ENCODE results near the gene PITPNM1. TPM values are rescaled to one million over a fixed set of nuclear protein-coding genes. Genes with fewer than 3 reads are reported as not detected.

The PITPNM1 gene
- total RNA-seq, 1 donor from 2014 or later: 54.1 TPM

DNA sequence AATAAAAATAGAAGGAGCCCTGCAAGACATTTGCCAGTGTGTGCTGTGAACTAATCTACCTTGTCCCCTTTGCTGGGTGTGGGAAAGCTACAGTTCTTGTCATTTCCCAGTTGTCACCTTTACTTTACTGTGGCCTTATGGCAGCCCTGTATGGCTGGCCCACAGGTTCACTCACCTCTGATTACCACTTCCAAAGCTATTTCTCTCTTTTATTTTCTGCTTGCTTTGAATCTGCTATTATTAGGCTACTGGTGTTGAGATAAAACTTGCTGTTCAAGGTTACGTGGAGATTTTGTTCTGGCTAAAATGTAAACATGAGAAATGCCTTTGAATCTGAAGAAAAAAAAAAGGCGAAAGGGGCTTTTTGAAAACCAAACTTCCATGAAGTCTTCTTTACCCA is 27.7 kb upstream of the PITPNM1 start:
- DNase-seq (no peak), ATAC-seq (no peak)
- no peaks in the 10 kb centered on the region for H3K27me3 ChIP-seq (ENCODE audit: low read depth)
- H3K36me3 ChIP-seq: no peaks in the 10 kb centered on the region
- no peaks in the 10 kb centered on the region for H3K4me1 ChIP-seq
- H3K27ac ChIP-seq: no peak overlapping the region
- no peak for TF ChIP-seq CTCF (IDR thresholded peaks at IDR 0.05)
- intact Hi-C loops (cut with DNase I): no loop called here
- H3K4me3 ChIP-seq: no peak overlapping the region
- peaks cover 3% of the 10 kb centered on the region for H3K9me3 ChIP-seq

GRCh38 chr11:67530282-67530592 is 25.1 kb upstream of the PITPNM1 start:
- H3K27ac ChIP-seq: no peak overlapping the region
- H3K4me1 ChIP-seq: no peaks in the 10 kb centered on the region
- no peak for DNase-seq
- intact Hi-C loops (cut with DNase I): no loop called here
- no peak for ATAC-seq
- H3K27me3 ChIP-seq (ENCODE audit: low read depth): no peaks in the 10 kb centered on the region
- peaks cover 3% of the 10 kb centered on the region for H3K9me3 ChIP-seq
- TF ChIP-seq CTCF (IDR thresholded peaks at IDR 0.05): no peak
- no peaks in the 10 kb centered on the region for H3K36me3 ChIP-seq
- no peak overlapping the region for H3K4me3 ChIP-seq

GRCh38 chr11:67528376-67528775 is 23.2 kb upstream of the PITPNM1 start:
- H3K4me3 ChIP-seq: no peak overlapping the region
- ATAC-seq (no peak), DNase-seq (no peak)
- TF ChIP-seq CTCF (IDR thresholded peaks at IDR 0.05): no peak
- no peak overlapping the region for H3K27ac ChIP-seq
- intact Hi-C loops (cut with DNase I): no loop called here
- H3K27me3 ChIP-seq (ENCODE audit: low read depth): no peaks in the 10 kb centered on the region
- no peaks in the 10 kb centered on the region for H3K36me3 ChIP-seq
- no peaks in the 10 kb centered on the region for H3K9me3 ChIP-seq
- no peaks in the 10 kb centered on the region for H3K4me1 ChIP-seq

- Histone ChIP-seq H3K36me3 (no peaks in the 10 kb centered on the region), H3K9me3 (no peaks in the 10 kb centered on the region), H3K27me3 (ENCODE audit: low read depth) (no peaks in the 10 kb centered on the region), H3K4me1 (no peaks in the 10 kb centered on the region), H3K4me3 (no peak overlapping the region), H3K27ac (no peak overlapping the region)
- ATAC-seq: no peak
- DNase-seq: no peak
- intact Hi-C loops (cut with DNase I): no loop called here
- no peak for TF ChIP-seq CTCF (IDR thresholded peaks at IDR 0.05)
Observed at GRCh38 chr11:67525275-67525976, 20.3 kb upstream of the PITPNM1 start.

DNA sequence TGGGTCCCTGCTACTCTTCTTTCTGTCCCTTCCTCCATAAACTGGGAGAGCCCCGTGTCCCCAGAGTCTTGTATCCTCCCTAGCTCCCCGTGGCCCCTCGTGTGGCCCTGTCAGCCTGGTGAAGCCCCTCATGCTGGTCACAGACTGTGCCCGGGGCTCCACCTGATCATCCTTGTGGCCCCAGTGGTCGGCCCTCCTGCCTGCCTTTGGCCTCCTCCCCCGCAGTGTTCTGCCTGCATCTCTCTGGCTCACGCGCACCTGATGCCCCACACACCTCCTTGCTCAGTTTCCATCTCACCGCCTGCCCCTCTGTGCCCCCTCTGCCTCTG is 19.3 kb upstream of the PITPNM1 start:
- ATAC-seq (no peak), DNase-seq (no peak)
- Histone ChIP-seq H3K9me3 (no peaks in the 10 kb centered on the region), H3K4me1 (no peaks in the 10 kb centered on the region), H3K36me3 (no peaks in the 10 kb centered on the region), H3K27ac (no peak overlapping the region), H3K4me3 (no peak overlapping the region), H3K27me3 (ENCODE audit: low read depth) (no peaks in the 10 kb centered on the region)
- intact Hi-C loops (cut with DNase I): no loop called here
- no peak for TF ChIP-seq CTCF (IDR thresholded peaks at IDR 0.05)

All from lower lobe of right lung (tissue), 2 donors.